HUES64 (cell line): ENCODE data around the gene ADNP.

ENCODE experiments used
- H3K27ac ChIP-seq: 2 replicates; pipeline ENCODE4 v1.7.0; 2013; ENCODE audit warnings: low read depth, low read length, inconsistent platforms
- H3K27me3 ChIP-seq: 2 replicates; pipeline ENCODE4 v1.6.1; 2013; ENCODE audit warnings: mild to moderate bottlenecking, low read length; ENCODE audit not compliant: insufficient read depth
- H3K36me3 ChIP-seq: 2 replicates; pipeline ENCODE4 v1.6.1; 2013; ENCODE audit warnings: mild to moderate bottlenecking, low read length; ENCODE audit not compliant: insufficient read depth
- H3K4me1 ChIP-seq: 2 replicates; pipeline ENCODE4 v1.6.1; 2013; ENCODE audit warnings: mild to moderate bottlenecking, low read length, moderate library complexity; ENCODE audit not compliant: insufficient read depth
- H3K4me3 ChIP-seq: 2 replicates; pipeline ENCODE4 v1.5.1; 2013; ENCODE audit warnings: mild to moderate bottlenecking, low read length, moderate library complexity
- H3K9ac ChIP-seq: 2 replicates; pipeline ENCODE4 v1.6.1; 2013; ENCODE audit warnings: mild to moderate bottlenecking, low read depth, low read length
- H3K9me3 ChIP-seq: 2 replicates; pipeline ENCODE4 v1.6.1; 2013; ENCODE audit warnings: low read depth, low read length; ENCODE audit not compliant: insufficient read depth
- WGBS: fragments of 150-250, 120-280 bp; methylation state at CpG from one replicate; pipeline ENCODE4 v1.1.7; 2013; ENCODE audit warnings: missing lambda C conversion rate; 5-methylcytosine and 5-hydroxymethylcytosine counted together

ADNP gene

GRCh38 chr20:50879649-50880550 lies 51.3 kb downstream of the ADNP start:
- no peak overlapping the region for H3K27ac ChIP-seq
- no peaks in the 10 kb centered on the region for H3K27me3 ChIP-seq
- no peaks in the 10 kb centered on the region for H3K9me3 ChIP-seq
- H3K9ac ChIP-seq: no peak overlapping the region
- no peaks in the 10 kb centered on the region for H3K36me3 ChIP-seq
- WGBS: 92% methylated on average over 20 of the region's 20 CpGs
- H3K4me1 ChIP-seq: no peaks in the 10 kb centered on the region
- no peak overlapping the region for H3K4me3 ChIP-seq

GRCh38 chr20:50877232-50877743 lies 53.9 kb downstream of the ADNP start:
- Histone ChIP-seq H3K4me3 (no peak overlapping the region), H3K36me3 (no peaks in the 10 kb centered on the region), H3K27ac (no peak overlapping the region), H3K4me1 (no peaks in the 10 kb centered on the region), H3K9me3 (no peaks in the 10 kb centered on the region), H3K27me3 (no peaks in the 10 kb centered on the region), H3K9ac (no peak overlapping the region)
- 67% methylated on average over 6 of the region's 6 CpGs for WGBS

- H3K4me1 ChIP-seq: 0 out of 2 replicates have a peak, but pooled peaks cover 1% of the 10 kb centered on the region
- H3K4me3 ChIP-seq: no peak overlapping the region
- H3K9me3 ChIP-seq: no peaks in the 10 kb centered on the region
- no peak overlapping the region for H3K27ac ChIP-seq
- no peak overlapping the region for H3K9ac ChIP-seq
- H3K27me3 ChIP-seq: no peaks in the 10 kb centered on the region
- H3K36me3 ChIP-seq: no peaks in the 10 kb centered on the region
- WGBS: 92% methylated on average over 7 of the region's 7 CpGs
Observed at GRCh38 chr20:50876816-50877215, 54.4 kb downstream of the ADNP start.

GRCh38 chr20:50876063-50876685 lies 55.1 kb downstream of the ADNP start:
- peaks cover 8% of the 10 kb centered on the region; the same call in 1 of the 2 replicates for H3K4me1 ChIP-seq
- H3K9me3 ChIP-seq: no peaks in the 10 kb centered on the region
- H3K27me3 ChIP-seq: no peaks in the 10 kb centered on the region
- no peak overlapping the region for H3K4me3 ChIP-seq
- H3K36me3 ChIP-seq: no peaks in the 10 kb centered on the region
- H3K27ac ChIP-seq: no peak overlapping the region
- 94% methylated on average over 19 of the region's 19 CpGs for WGBS
- no peak overlapping the region for H3K9ac ChIP-seq

- Histone ChIP-seq H3K27me3 (no peaks in the 10 kb centered on the region), H3K9ac (no peak overlapping the region), H3K36me3 (no peaks in the 10 kb centered on the region), H3K27ac (no peak overlapping the region), H3K4me3 (no peak overlapping the region), H3K4me1 (peaks cover 16% of the 10 kb centered on the region), H3K9me3 (no peaks in the 10 kb centered on the region)
- 92% methylated on average over 28 of the region's 28 CpGs for WGBS
Observed at GRCh38 chr20:50874758-50875665, 56.2 kb downstream of the ADNP start.

GRCh38 chr20:50874111-50874757 lies 57.0 kb downstream of the ADNP start:
- WGBS: 96% methylated on average over 10 of the region's 10 CpGs
- Histone ChIP-seq H3K4me3 (no peak overlapping the region), H3K9me3 (no peaks in the 10 kb centered on the region), H3K9ac (no peak overlapping the region), H3K4me1 (peaks cover 17% of the 10 kb centered on the region), H3K27me3 (no peaks in the 10 kb centered on the region), H3K36me3 (no peaks in the 10 kb centered on the region), H3K27ac (no peak overlapping the region)

GRCh38 chr20:50873585-50873984 lies 57.7 kb downstream of the ADNP start:
- Histone ChIP-seq H3K27ac (no peak overlapping the region), H3K9me3 (no peaks in the 10 kb centered on the region), H3K27me3 (no peaks in the 10 kb centered on the region), H3K4me3 (no peak overlapping the region), H3K9ac (no peak overlapping the region), H3K36me3 (no peaks in the 10 kb centered on the region), H3K4me1 (peaks cover 17% of the 10 kb centered on the region)
- 91% methylated on average over 10 of the region's 10 CpGs for WGBS

GRCh38 chr20:50872560-50873425 lies 58.4 kb downstream of the ADNP start:
- H3K27ac ChIP-seq: no peak overlapping the region
- no peaks in the 10 kb centered on the region for H3K27me3 ChIP-seq
- no peak overlapping the region for H3K9ac ChIP-seq
- H3K36me3 ChIP-seq: no peaks in the 10 kb centered on the region
- H3K4me3 ChIP-seq: no peak overlapping the region
- WGBS: 92% methylated on average over 16 of the region's 16 CpGs
- H3K9me3 ChIP-seq: no peaks in the 10 kb centered on the region
- peaks cover 17% of the 10 kb centered on the region for H3K4me1 ChIP-seq

GRCh38 chr20:50870561-50871161 lies 60.6 kb downstream of the ADNP start:
- Histone ChIP-seq H3K9ac (peak overlapping the region; percentile 74), H3K27ac (peak overlapping the region; percentile 94), H3K4me1 (peaks cover 17% of the 10 kb centered on the region), H3K9me3 (no peaks in the 10 kb centered on the region), H3K4me3 (peak overlapping the region; percentile 48), H3K36me3 (no peaks in the 10 kb centered on the region), H3K27me3 (no peaks in the 10 kb centered on the region)
- WGBS: 5% methylated on average over 19 of the region's 19 CpGs
